GM18502 (cell line): ENCODE data around the gene UXS1.
A peak's percentile ranks its signal among the peaks of the same experiment; 100 is the strongest.

Experiments
- ATAC-seq: cut with Tn5 transposase; IDR thresholded peaks from one replicate; pipeline ENCODE4 v1.9.1; 2021; ENCODE audit warnings: mild to moderate bottlenecking; ENCODE audit not compliant: unreplicated experiment, poor library complexity

Gene UXS1

GRCh38 chr2:106161938-106162820 lies 31.9 kb downstream of the UXS1 start:
- no peak for ATAC-seq

GRCh38 chr2:106161341-106161740 lies 32.8 kb downstream of the UXS1 start:
- ATAC-seq = no peak

- ATAC-seq = peak; percentile 69
Measured at GRCh38 chr2:106160786-106161261, 33.3 kb downstream of the UXS1 start.

GRCh38 chr2:106159866-106160785 lies 34.0 kb downstream of the UXS1 start:
- ATAC-seq = peak; percentile 66

GRCh38 chr2:106158871-106159270 lies 35.2 kb downstream of the UXS1 start:
- no peak for ATAC-seq

GRCh38 chr2:106158131-106158530 lies 36.0 kb downstream of the UXS1 start:
- no peak for ATAC-seq

- ATAC-seq = no peak
Measured at GRCh38 chr2:106157416-106157815, 36.7 kb downstream of the UXS1 start.

GRCh38 chr2:106156305-106157296 lies 37.5 kb downstream of the UXS1 start:
- no peak for ATAC-seq

GRCh38 chr2:106153781-106154180 lies 40.3 kb downstream of the UXS1 start:
- no peak for ATAC-seq

- ATAC-seq = peak; percentile 60
Measured at GRCh38 chr2:106147665-106148064, 46.4 kb downstream of the UXS1 start.

GRCh38 chr2:106147159-106147558 lies 46.9 kb downstream of the UXS1 start:
- ATAC-seq = no peak

GRCh38 chr2:106144621-106145331 lies 49.3 kb downstream of the UXS1 start:
- ATAC-seq = peak; percentile 50

GRCh38 chr2:106143495-106144215 lies 50.4 kb downstream of the UXS1 start:
- no peak for ATAC-seq

GRCh38 chr2:106142683-106143082 lies 51.4 kb downstream of the UXS1 start:
- no peak for ATAC-seq

GRCh38 chr2:106140913-106141312 lies 53.2 kb downstream of the UXS1 start:
- ATAC-seq = peak; percentile 29

- ATAC-seq = no peak
Measured at GRCh38 chr2:106140113-106140512, 54.0 kb downstream of the UXS1 start.

- ATAC-seq = peak; percentile 42
Measured at GRCh38 chr2:106139238-106139935, 54.7 kb downstream of the UXS1 start.
